Upper lobe of left lung (tissue), 6 donors: ENCODE data around the gene TXNIP. TPM values are rescaled to one million over a fixed set of nuclear protein-coding genes. Genes with fewer than 3 reads are reported as not detected.

ENCODE experiments used
- ATAC-seq, 2 donors: fragments of 200-7000 bp; cut with Tn5 transposase; one replicate each; pipeline ENCODE4 v1.9.1; 2022; ENCODE audit warnings: mild to moderate bottlenecking in 2 of 2, moderate library complexity in 2 of 2; ENCODE audit not compliant: low FRiP score in 2 of 2
- DNase-seq, 2 donors: peaks; one replicate each; pipeline ENCODE4 v3.0.0-alpha.2; 2019 to 2020
- H3K27ac ChIP-seq, 4 donors: fragments of 200-600 bp; sonication (generic); one replicate each; pipeline ENCODE4 v1.5.1; 2016 to 2019
- H3K27me3 ChIP-seq, 4 donors: fragments of 200-600 bp; sonication (generic); one replicate each; pipeline ENCODE4 v1.5.1; 2017 to 2019
- H3K36me3 ChIP-seq, 4 donors: fragments of 200-600 bp; sonication (generic); one replicate each; pipeline ENCODE4 v1.5.1; 2016 to 2019
- H3K4me1 ChIP-seq, 4 donors: fragments of 200-600 bp; sonication (generic); one replicate each; pipeline ENCODE4 v1.5.1; 2018 to 2019
- H3K4me3 ChIP-seq, 4 donors: fragments of 200-600 bp; sonication (generic); one replicate each; pipeline ENCODE4 v1.5.1; 2017 to 2019; ENCODE audit warnings: mild to moderate bottlenecking in 2 of 4, moderate library complexity in 1 of 4
- H3K9me3 ChIP-seq, 4 donors: fragments of 200-600 bp; sonication (generic); one replicate each; pipeline ENCODE4 v1.5.1; 2018 to 2019
- EP300 ChIP-seq, 4 donors: sonication (generic); formaldehyde crosslinking; IDR thresholded peaks; one replicate each; pipeline ENCODE4 v1.5.1; 2017; ENCODE audit warnings: antibody characterized with exemption in 4 of 4, control low read depth in 2 of 4
- POLR2A ChIP-seq, 4 donors: fragments of 450-650 bp; IDR thresholded peaks; one replicate each; pipeline ENCODE4 v1.5.1; 2016 to 2017; ENCODE audit warnings: antibody characterized with exemption in 4 of 4, mild to moderate bottlenecking in 2 of 4
- POLR2AphosphoS5 ChIP-seq, 2 donors: sonication (generic); formaldehyde crosslinking; IDR thresholded peaks; one replicate each; pipeline ENCODE4 v1.5.1; 2017; ENCODE audit warnings: antibody characterized with exemption in 2 of 2
- WGBS, 2 donors: methylation state at CpG; one replicate each; pipeline ENCODE4 v1.1.5; 2017 to 2018; 5-methylcytosine and 5-hydroxymethylcytosine counted together
- total RNA-seq, 6 donors: library from RNA; depleted of rRNA in 4 of 6; stranded (reverse); fragments of >200 nt in 4 of 6; gene quantifications; one replicate each; pipeline versions ENCODE4 v1.1.0 to v1.2.1, GENCODE V29; 2016 to 2021
- TF ChIP-seq, protein P1 (sequence below), 6 experiments: fragments of 450-650 bp in 4 of 6; fragments of 200-600 bp in 2 of 6; sonication (generic) in 2 of 6; IDR thresholded peaks; one replicate each; pipeline ENCODE4 v1.5.1; 2016 to 2019; ENCODE audit warnings: antibody characterized with exemption in 6 of 6
- donor health status: DM: no; HTN: no; CAD: no; lungs with moderate emphysema.
- donor health status: DM: no; HTN: yes; CAD: no; lungs with severe emphysema.

TXNIP gene
- total RNA-seq, 6 donors from 2014 or later: 703 to 1,481 (median 910) TPM

GRCh38 chr1:145991735-145992412, 4.5 kb downstream of the TXNIP start:
- WGBS, 2 donors: 47 to 52% methylated on average over 10 of the region's 10 CpGs
- peaks cover 14 to 46% (median 26%) of the 10 kb centered on the region in 4 donors for H3K4me1 ChIP-seq
- peak overlapping the region; percentile 93 to 96 (median 96) for H3K27ac ChIP-seq
- no peaks in the 10 kb centered on the region for H3K9me3 ChIP-seq
- DNase-seq: peak in 1 of 2 donors; percentile 59
- no peaks in the 10 kb centered on the region for H3K27me3 ChIP-seq
- peaks cover 26 to 43% (median 32%) of the 10 kb centered on the region in 4 donors for H3K36me3 ChIP-seq
- no peak for ATAC-seq
- H3K4me3 ChIP-seq: peak overlapping the region; percentile 70 to 89 (median 77)
- peak in 3 of 4 donors; percentile 31 to 80 (median 39) for TF ChIP-seq POLR2A (IDR thresholded peaks at IDR 0.05)
- peak; percentile 70 to 95 for TF ChIP-seq POLR2AphosphoS5 (IDR thresholded peaks at IDR 0.05)
- TF ChIP-seq EP300 (IDR thresholded peaks at IDR 0.05): no peak
- TF ChIP-seq, protein P1, sequence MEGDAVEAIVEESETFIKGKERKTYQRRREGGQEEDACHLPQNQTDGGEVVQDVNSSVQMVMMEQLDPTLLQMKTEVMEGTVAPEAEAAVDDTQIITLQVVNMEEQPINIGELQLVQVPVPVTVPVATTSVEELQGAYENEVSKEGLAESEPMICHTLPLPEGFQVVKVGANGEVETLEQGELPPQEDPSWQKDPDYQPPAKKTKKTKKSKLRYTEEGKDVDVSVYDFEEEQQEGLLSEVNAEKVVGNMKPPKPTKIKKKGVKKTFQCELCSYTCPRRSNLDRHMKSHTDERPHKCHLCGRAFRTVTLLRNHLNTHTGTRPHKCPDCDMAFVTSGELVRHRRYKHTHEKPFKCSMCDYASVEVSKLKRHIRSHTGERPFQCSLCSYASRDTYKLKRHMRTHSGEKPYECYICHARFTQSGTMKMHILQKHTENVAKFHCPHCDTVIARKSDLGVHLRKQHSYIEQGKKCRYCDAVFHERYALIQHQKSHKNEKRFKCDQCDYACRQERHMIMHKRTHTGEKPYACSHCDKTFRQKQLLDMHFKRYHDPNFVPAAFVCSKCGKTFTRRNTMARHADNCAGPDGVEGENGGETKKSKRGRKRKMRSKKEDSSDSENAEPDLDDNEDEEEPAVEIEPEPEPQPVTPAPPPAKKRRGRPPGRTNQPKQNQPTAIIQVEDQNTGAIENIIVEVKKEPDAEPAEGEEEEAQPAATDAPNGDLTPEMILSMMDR (IDR thresholded peaks at IDR 0.05): no peak

GRCh38 chr1:145990249-145990855, 6.0 kb downstream of the TXNIP start:
- H3K4me1 ChIP-seq: peaks cover 27 to 60% (median 38%) of the 10 kb centered on the region in 4 donors
- H3K27me3 ChIP-seq: no peaks in the 10 kb centered on the region
- H3K4me3 ChIP-seq: no peak overlapping the region
- ATAC-seq: peak in 1 of 2 donors; percentile 20
- peak in 1 of 2 donors; percentile 53 for DNase-seq
- H3K9me3 ChIP-seq: no peaks in the 10 kb centered on the region
- TF ChIP-seq, protein P1 (IDR thresholded peaks at IDR 0.05): no peak
- TF ChIP-seq POLR2AphosphoS5 (IDR thresholded peaks at IDR 0.05) (peak; percentile 44 to 85), POLR2A (IDR thresholded peaks at IDR 0.05) (peak in 1 of 4 donors; percentile 63), EP300 (IDR thresholded peaks at IDR 0.05) (no peak)
- 64 to 81% methylated on average over 7 of the region's 7 CpGs for WGBS, 2 donors
- H3K36me3 ChIP-seq: peaks cover 26 to 38% (median 30%) of the 10 kb centered on the region in 4 donors
- H3K27ac ChIP-seq: peak overlapping the region; percentile 93 to 96 (median 96)

DNA sequence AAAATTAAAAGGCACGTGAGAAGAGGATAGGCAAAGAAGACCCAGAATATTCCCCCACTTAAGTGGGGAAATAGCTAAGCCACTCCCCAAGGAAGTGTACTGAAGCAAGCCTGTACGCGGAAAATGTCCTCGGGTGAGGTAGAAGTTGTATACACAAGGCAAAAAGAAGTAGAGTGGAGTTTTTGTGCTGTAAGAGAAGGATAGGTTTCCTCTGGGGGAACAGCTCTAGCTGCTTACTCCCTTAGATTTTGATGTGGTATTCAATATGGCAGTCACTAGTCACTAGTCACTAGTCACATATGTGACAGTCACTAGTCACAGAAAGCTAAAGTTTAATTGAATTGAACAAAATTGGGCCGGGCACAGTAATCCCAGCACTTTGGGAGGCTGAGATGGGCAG, 7.6 kb downstream of the TXNIP start:
- DNase-seq: peak in 1 of 2 donors; percentile 53
- WGBS, 2 donors: 41 to 53% methylated on average over 5 of the region's 5 CpGs
- no peak for ATAC-seq
- Histone ChIP-seq H3K9me3 (no peaks in the 10 kb centered on the region), H3K4me3 (no peak overlapping the region), H3K4me1 (peaks cover 41 to 76% (median 52%) of the 10 kb centered on the region in 4 donors), H3K27me3 (no peaks in the 10 kb centered on the region), H3K27ac (peak overlapping the region; percentile 55 to 98 (median 82)), H3K36me3 (peaks cover 13 to 22% (median 14%) of the 10 kb centered on the region in 4 donors)
- TF ChIP-seq EP300 (IDR thresholded peaks at IDR 0.05): no peak
- TF ChIP-seq, protein P1 (IDR thresholded peaks at IDR 0.05): no peak
- peak in 1 of 4 donors; percentile 18 for TF ChIP-seq POLR2A (IDR thresholded peaks at IDR 0.05)
- TF ChIP-seq POLR2AphosphoS5 (IDR thresholded peaks at IDR 0.05): peak in 1 of 2 donors; percentile 30

DNA sequence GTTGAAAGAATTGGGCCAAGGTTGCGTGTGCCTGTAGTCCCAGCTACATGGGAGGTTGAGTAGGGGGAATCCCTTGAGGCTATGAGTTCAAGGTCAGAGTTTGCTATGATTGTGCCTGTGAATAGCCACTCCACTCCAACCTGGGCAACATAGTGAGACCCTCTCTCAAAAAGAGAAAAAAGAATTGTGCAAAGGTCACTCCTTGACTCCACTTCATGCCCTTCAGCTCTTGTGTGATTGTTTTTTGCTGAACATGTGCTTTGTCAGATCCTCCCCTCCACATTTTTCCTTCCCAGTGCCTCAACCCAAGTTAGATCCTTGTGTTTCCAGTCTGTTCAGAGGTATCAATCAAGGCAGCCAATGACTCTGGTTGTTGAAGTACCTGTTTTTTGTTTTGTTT, 8.5 kb downstream of the TXNIP start:
- no peak for DNase-seq
- WGBS, 2 donors: 95 to 100% methylated on average over 1 of the region's 1 CpG
- H3K36me3 ChIP-seq: peaks cover 5 to 13% (median 5%) of the 10 kb centered on the region in 4 donors
- TF ChIP-seq, protein P1 (IDR thresholded peaks at IDR 0.05): no peak
- TF ChIP-seq EP300 (IDR thresholded peaks at IDR 0.05) (no peak), POLR2A (IDR thresholded peaks at IDR 0.05) (no peak), POLR2AphosphoS5 (IDR thresholded peaks at IDR 0.05) (no peak)
- no peak for ATAC-seq
- H3K9me3 ChIP-seq: no peaks in the 10 kb centered on the region
- no peak overlapping the region for H3K4me3 ChIP-seq
- no peaks in the 10 kb centered on the region for H3K27me3 ChIP-seq
- peak overlapping the region; percentile 55 to 98 (median 82) for H3K27ac ChIP-seq
- H3K4me1 ChIP-seq: peaks cover 46 to 82% (median 59%) of the 10 kb centered on the region in 4 donors
